Hippocampal formation (tissue), 2 donors: Measurements from ENCODE around the gene AKR1C1.
"Not testable (repeated sequence)": the region's sequence is repeated elsewhere in the genome, so short reads cannot be mapped to it uniquely, and the experiment has no call there.

Experiments used
- DNase-seq, 2 donors: peaks; one replicate each; lab custom pipeline; 2025; lab: John Stamatoyannopoulos, UW

The AKR1C1 gene

GRCh38 chr10:4947635-4948596, 15.3 kb upstream of the AKR1C1 start:
- DNase-seq = peak in 1 of 2 donors; percentile 9

DNA sequence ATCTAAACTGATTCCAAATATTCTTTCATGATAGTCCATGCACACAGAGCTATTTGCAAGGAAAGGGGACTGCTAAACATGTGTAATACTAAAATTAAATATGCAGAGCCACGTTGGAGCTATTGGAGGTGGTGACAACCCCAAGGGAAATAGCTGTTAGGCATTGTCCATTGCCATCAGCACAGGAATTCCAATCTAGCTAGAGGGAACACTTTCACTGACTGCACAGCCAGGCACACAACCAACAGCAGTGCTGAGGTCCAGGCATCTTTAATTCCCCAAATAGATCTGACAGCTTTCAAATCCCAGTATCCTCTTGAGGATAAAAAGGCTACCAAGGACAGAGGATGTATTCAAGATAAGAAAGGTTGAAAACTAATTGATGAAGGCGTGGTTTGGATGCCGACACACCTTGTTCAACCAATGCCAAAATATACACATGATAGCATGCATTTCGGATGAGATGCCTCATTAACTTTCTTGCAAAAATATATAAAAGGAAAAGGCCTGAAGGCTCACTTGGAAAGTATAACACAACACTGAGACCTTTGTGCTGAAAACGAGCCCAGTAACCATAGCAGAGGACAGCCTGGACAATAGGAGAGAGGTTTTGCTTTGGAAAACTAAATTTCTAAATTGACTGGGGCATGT, 11.6 kb upstream of the AKR1C1 start:
- not testable (repeated sequence) for DNase-seq

DNA sequence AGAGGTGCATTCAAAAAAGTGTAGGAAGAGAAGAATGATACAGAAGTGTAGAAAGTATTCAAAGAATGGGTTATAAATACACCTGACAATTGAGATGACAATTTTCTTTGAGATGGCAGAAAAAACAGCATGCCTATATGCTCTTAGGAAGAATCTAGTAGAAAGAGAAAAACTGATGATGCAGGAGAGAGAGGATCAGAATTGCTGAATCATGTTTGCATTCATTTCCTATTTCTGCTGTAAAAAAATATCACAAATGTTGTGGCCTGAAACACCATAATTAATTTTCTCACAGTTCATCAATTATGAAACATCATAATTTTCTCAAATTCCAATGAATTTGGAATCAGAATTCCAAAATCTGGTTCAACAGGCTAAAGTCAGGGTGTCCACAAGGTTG, 9.8 kb upstream of the AKR1C1 start:
- DNase-seq = no peak

GRCh38 chr10:4956088-4956487, 7.1 kb upstream of the AKR1C1 start:
- not testable (repeated sequence) for DNase-seq

DNA sequence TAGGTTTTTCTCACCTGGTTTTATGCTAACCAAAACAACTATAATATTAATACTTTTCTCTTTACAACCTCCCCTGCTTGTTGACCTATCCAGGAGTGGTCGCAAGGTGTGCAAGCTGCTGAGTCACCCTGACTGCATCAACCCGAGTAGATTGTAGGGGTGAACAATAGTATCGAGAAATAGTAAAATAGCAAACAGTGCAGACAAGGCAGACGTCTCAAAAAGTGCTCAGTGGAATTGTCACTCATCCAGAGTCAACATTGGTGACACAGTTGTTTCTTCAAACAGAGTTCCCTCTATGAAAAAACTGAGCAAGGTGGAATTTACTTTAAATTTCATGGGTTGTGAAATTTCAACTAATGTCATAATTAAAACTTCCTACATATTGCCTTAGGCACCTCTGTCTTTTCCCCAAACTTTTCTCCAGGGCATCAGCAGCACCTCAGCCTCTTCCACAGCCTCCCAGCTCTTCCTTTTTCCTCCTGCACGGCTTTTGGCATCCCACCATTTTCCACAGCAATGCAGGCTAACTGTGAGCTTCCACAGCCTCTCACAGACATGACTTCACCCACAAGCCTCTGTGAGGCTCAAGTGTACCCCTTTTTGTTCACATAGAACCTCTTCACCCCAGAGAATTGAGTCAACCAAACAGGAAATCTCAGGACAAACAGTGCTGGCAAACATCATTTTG, 6.1 kb upstream of the AKR1C1 start:
- DNase-seq = not testable (repeated sequence)

DNA sequence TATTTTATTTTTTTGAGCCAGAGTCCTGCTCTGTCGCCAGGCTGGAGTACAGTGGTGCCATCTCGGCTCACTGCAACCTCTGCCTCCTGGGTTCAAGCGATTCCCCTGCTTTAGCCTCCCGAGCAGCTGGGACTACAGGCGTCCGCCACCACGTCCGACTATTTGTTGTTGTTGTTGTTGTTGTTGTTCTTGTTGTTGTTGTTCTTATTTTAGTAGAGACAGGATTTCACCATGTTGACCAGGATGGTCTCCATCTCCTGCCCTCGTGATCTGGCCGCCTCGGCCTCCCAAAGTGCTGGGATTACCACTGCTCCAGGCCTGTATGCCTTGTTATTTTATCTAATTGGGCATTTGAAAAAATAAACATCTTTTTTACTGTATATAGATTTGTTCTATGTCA, 1.7 kb upstream of the AKR1C1 start:
- DNase-seq = not testable (repeated sequence)

DNA sequence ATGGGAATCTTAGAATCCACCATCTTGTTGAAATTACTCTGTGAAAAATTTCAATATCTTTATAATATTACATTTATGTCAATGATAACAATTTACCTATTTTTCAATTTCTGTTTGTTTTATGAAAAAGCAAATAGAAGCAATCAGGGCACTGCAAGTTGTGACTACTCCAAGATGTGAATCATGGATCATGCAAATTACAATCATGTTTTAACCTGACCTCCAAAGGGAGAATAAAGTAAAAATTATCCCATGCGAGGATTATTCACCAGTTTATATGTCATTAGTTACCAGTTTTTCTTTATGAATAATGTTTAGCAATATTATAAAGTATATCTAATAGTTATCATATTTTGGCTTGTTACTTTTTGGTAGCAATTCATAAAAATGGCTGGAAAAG, 907 bp upstream of the AKR1C1 start:
- DNase-seq = not testable (repeated sequence)

DNA sequence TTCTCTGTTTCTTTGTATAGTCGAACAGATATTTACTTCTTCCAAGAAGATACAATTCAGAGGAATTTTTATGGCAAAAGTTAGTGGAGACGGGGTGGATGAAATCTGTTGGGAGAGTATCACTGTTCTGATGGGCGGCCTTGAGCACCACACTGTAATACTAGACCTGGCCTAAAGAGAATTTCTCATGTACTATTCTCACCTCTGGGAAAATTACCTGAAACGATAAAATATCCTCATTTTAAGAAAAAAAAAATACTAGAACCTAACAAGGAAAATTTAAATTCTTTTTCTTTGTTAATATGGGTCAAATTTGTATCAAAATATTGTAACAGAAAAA, 570 bp downstream of the AKR1C1 start:
- DNase-seq = not testable (repeated sequence)

GRCh38 chr10:4965763-4966162, 2.5 kb downstream of the AKR1C1 start:
- not testable (repeated sequence) for DNase-seq

DNA sequence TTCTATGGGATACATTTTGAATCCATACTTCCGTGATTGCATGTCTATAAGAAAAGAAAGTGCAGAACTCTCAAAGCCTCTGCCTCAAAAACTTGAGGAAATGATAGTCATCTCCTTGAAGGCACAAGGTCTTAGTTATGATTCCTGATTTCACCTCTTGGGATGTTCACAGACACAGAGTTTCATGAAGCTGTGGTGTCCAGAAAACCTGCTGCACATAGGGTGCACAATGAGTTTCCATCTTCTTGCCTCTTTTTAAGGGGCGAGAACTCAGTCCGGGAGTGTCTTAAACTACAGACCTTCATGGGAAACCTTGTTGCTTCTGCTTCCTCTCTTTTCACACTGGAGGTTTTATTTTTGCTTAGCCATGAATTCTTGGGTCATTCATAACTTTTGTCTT, 4.0 kb downstream of the AKR1C1 start:
- not testable (repeated sequence) for DNase-seq

DNA sequence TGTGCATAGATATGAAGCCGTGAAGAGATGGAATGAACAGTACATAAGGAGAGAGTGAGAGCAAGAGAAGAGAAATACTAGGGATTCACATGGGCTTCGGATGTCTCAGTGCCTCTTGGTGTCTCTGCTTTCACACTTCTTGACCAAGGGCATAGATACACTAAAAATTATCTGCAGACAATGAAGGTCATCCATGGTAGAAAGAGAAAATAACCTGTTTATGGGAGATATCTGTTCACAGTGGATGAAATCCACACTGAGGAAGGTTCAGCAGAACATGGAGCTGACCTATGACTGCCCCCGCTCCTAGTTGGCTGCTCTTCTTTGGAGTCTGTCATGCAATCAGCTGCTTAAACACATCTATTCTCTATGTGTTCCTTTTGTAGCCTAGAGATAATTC, 6.1 kb downstream of the AKR1C1 start:
- not testable (repeated sequence) for DNase-seq

- DNase-seq = not testable (repeated sequence)
Measured at GRCh38 chr10:4970362-4970761, 7.1 kb downstream of the AKR1C1 start.

- not testable (repeated sequence) for DNase-seq
Measured at GRCh38 chr10:4972369-4973142, 9.3 kb downstream of the AKR1C1 start.

GRCh38 chr10:4973294-4973693, 10.1 kb downstream of the AKR1C1 start:
- not testable (repeated sequence) for DNase-seq

GRCh38 chr10:4974400-4974799, 11.2 kb downstream of the AKR1C1 start:
- DNase-seq = not testable (repeated sequence)

- DNase-seq = no peak
Measured at GRCh38 chr10:4977025-4977424, 13.8 kb downstream of the AKR1C1 start.

- no peak for DNase-seq
Measured at GRCh38 chr10:4978870-4979269, 15.7 kb downstream of the AKR1C1 start.

- no peak for DNase-seq
Measured at GRCh38 chr10:4980793-4981192, 17.6 kb downstream of the AKR1C1 start.

DNA sequence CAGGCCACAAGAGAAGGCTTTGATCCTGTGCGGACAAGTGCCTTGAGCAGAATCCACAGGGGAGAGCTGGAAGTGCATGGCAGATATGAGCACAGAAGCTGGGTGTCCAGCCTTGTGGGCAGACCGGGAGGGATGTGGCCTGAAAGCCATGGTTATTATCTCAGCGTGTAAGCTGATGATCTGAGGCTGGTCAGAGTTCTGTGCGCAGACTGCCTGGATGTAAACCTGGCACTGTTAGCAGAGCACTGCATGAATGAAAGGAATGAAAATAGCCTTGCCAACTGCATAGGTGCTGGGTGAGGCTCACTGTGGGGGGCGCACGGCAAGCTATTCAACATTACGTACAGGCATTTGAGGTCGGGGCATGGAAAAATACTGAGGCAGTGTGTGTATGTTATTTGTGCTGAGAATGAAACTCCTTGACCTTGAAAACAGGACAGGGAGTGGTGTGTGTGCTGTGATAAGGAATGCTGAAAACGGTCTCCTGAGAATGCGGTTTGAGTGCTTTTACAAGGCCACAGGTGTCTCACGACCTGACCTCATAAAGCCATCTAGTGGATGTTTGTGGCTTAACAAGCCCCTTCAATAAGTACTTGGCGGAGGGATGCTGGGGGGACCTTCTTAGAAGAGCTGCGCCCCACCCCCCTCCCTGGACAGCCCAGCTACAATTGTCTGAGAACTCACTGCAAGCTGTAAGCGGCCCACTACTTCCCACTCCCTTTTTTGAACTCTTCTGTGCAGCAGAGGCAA, 18.7 kb downstream of the AKR1C1 start:
- no peak for DNase-seq

DNA sequence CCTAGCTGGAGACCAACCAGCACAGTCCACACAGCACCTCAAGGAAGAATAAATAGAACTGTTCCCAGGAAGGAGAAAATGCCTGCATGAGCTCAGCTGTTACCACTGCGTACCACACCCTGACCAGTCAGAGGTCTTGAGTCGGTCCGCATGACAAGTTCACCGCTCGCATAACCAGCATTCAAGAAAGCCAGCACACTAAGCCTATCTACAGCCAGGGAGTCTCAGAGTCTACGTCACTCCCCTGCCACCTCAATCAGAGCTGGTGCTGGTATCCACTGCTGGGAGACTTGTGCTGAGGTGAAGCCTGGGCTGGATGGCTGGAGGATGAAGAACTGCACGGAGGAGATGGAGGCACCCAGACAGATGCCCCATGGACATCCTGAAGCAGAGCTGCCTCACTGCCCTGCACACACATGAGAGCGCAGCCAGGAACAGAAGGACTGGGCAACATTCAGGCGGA, 19.6 kb downstream of the AKR1C1 start:
- no peak for DNase-seq
